ENCODE results near the gene PDC.

The PDC gene

DNA sequence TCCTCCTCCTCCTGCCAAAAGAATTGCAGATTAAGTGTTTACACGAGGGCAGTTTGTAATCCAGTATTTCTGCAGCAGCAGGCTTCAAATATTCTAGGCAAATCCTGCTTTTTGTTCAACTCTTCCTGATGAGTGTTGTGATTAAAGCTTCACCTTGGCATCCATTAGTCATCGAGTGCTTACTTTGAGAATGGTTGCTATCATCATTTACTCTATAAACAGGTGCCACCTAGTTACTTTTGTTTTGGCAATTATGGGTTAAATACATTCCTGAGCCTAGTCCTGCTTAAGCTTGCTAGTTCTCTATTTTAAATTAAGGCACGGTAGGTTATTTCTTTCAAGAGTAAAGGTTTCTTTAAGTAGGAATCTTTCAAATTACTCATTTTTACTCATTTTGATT is 20.3 kb downstream of the PDC start:
- Histone ChIP-seq H3K36me3 (0 out of 2 replicates have a peak, but pooled peaks cover 6% of the 10 kb centered on the region), H3K4me2 (no peak overlapping the region), H3K9ac (no peak overlapping the region), H3K4me3 (no peak overlapping the region), H3K9me3 (no peaks in the 10 kb centered on the region), H3K27ac (no peak overlapping the region), H3K27me3 (no peaks in the 10 kb centered on the region), H3K4me1 (no peaks in the 10 kb centered on the region), H4K20me1 (no peaks in the 10 kb centered on the region)
- no peak for TF ChIP-seq Cebpa-rat (IDR thresholded peaks at IDR 0.05)

DNA sequence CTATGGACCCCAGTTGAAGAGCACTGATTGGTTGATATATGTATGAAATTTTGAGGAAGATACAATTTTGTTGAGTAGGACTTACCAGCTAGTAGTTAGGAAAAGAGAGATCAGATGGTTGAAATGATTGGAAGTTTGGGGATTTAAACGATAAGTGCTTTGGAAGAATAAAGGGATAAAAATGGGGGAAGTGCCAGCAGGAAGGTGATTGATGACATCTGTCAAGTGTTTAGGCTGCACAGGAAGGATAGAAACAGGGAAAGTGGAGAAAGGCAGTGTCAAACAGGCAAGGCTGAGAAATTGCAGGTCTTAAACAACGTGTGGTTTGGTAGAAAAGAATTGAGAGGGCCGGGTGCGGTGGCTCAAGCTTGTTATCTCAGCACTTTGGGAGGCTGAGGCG is 22.3 kb downstream of the PDC start:
- H3K9me3 ChIP-seq, result no peaks in the 10 kb centered on the region
- no peak overlapping the region for H3K27ac ChIP-seq
- TF ChIP-seq Cebpa-rat (IDR thresholded peaks at IDR 0.05), result no peak
- 0 out of 2 replicates have a peak, but pooled peaks cover 6% of the 10 kb centered on the region for H3K36me3 ChIP-seq
- no peak overlapping the region for H3K9ac ChIP-seq
- H4K20me1 ChIP-seq, result no peaks in the 10 kb centered on the region
- no peaks in the 10 kb centered on the region for H3K4me1 ChIP-seq
- no peaks in the 10 kb centered on the region for H3K27me3 ChIP-seq
- no peak overlapping the region for H3K4me2 ChIP-seq
- H3K4me3 ChIP-seq, result no peak overlapping the region

GRCh38 chr1:186435336-186435735 is 25.6 kb downstream of the PDC start:
- Histone ChIP-seq H3K27ac (no peak overlapping the region), H3K4me2 (no peak overlapping the region), H3K4me1 (no peaks in the 10 kb centered on the region), H3K9ac (no peak overlapping the region), H3K4me3 (no peak overlapping the region), H3K36me3 (0 out of 2 replicates have a peak, but pooled peaks cover 6% of the 10 kb centered on the region), H3K27me3 (no peaks in the 10 kb centered on the region), H4K20me1 (no peaks in the 10 kb centered on the region), H3K9me3 (no peaks in the 10 kb centered on the region)
- TF ChIP-seq Cebpa-rat (IDR thresholded peaks at IDR 0.05), result no peak

DNA sequence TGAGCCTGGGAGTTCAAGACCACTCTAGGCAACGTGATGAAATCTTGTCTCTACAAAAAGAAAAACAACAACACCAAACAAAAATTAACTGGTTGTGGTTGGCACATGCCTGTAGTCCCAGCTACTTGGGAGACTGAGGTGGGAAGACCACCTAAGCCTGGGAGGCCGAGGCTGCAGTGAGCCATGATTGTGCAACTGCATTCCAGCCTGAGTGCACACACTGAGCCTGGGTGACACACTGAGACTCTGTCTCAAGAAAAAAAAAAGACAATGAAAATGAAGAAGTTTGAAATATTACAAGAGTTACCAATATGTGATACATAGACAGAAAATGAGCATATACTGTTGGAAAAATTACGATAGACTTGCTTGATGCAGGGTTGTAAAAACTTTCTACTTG is 31.9 kb downstream of the PDC start:
- Histone ChIP-seq H3K4me1 (no peaks in the 10 kb centered on the region), H3K9ac (no peak overlapping the region), H3K4me3 (no peak overlapping the region), H3K27ac (no peak overlapping the region), H4K20me1 (no peaks in the 10 kb centered on the region), H3K36me3 (peaks cover 13% of the 10 kb centered on the region; the same call in 1 of the 2 replicates), H3K9me3 (no peaks in the 10 kb centered on the region), H3K27me3 (no peaks in the 10 kb centered on the region), H3K4me2 (no peak overlapping the region)
- TF ChIP-seq Cebpa-rat (IDR thresholded peaks at IDR 0.05), result no peak

DNA sequence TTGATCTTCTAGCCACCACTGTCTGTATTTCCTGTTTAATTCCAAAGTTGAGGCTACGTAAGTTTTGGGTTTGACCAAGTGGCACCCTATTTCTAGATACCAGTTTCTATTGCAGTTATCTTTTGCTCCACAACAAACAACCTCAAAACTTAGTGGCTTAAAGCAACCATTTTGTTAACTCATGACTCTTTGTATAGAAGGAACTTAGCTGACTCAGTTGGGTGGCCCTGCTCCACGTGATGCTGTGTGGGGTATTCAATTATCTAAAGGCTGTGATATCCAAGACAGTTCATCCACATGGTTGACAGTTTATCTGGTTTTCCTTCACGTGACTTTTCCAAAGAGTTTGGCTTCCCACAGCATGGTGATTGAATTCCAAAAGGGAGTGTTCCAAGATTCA is 34.8 kb downstream of the PDC start:
- H3K9me3 ChIP-seq, result no peaks in the 10 kb centered on the region
- no peak overlapping the region for H3K4me3 ChIP-seq
- no peak overlapping the region for H3K27ac ChIP-seq
- H4K20me1 ChIP-seq, result no peaks in the 10 kb centered on the region
- no peak overlapping the region for H3K9ac ChIP-seq
- H3K27me3 ChIP-seq, result no peaks in the 10 kb centered on the region
- H3K4me1 ChIP-seq, result no peaks in the 10 kb centered on the region
- H3K4me2 ChIP-seq, result no peak overlapping the region
- TF ChIP-seq Cebpa-rat (IDR thresholded peaks at IDR 0.05), result no peak
- H3K36me3 ChIP-seq, result peaks cover 13% of the 10 kb centered on the region; the same call in 1 of the 2 replicates

- H3K4me2 ChIP-seq, result no peak overlapping the region
- no peaks in the 10 kb centered on the region for H3K9me3 ChIP-seq
- H3K9ac ChIP-seq, result no peak overlapping the region
- no peaks in the 10 kb centered on the region for H4K20me1 ChIP-seq
- peaks cover 23% of the 10 kb centered on the region for H3K36me3 ChIP-seq
- no peak overlapping the region for H3K4me3 ChIP-seq
- TF ChIP-seq Cebpa-rat (IDR thresholded peaks at IDR 0.05), result no peak
- H3K4me1 ChIP-seq, result no peaks in the 10 kb centered on the region
- no peaks in the 10 kb centered on the region for H3K27me3 ChIP-seq
- H3K27ac ChIP-seq, result no peak overlapping the region
Measured at GRCh38 chr1:186424539-186424938, 36.4 kb downstream of the PDC start.

GRCh38 chr1:186421446-186421845 is 39.5 kb downstream of the PDC start:
- H3K4me2 ChIP-seq, result no peak overlapping the region
- H3K4me1 ChIP-seq, result no peaks in the 10 kb centered on the region

GRCh38 chr1:186420923-186421322 is 40.0 kb downstream of the PDC start:
- H3K4me2 ChIP-seq, result no peak overlapping the region
- H4K20me1 ChIP-seq, result no peaks in the 10 kb centered on the region
- H3K9ac ChIP-seq, result no peak overlapping the region
- no peak for TF ChIP-seq Cebpa-rat (IDR thresholded peaks at IDR 0.05)
- no peak overlapping the region for H3K27ac ChIP-seq
- no peaks in the 10 kb centered on the region for H3K9me3 ChIP-seq
- no peak overlapping the region for H3K4me3 ChIP-seq
- no peaks in the 10 kb centered on the region for H3K27me3 ChIP-seq
- no peaks in the 10 kb centered on the region for H3K4me1 ChIP-seq
- peaks cover 43% of the 10 kb centered on the region for H3K36me3 ChIP-seq

More at GRCh38 chr1:186421446-186421845, 39.5 kb downstream of the PDC start:
- no peak for TF ChIP-seq Cebpa-rat (IDR thresholded peaks at IDR 0.05)
- Histone ChIP-seq H3K27ac (no peak overlapping the region), H3K9me3 (no peaks in the 10 kb centered on the region), H3K36me3 (peaks cover 42% of the 10 kb centered on the region), H3K9ac (no peak overlapping the region), H4K20me1 (no peaks in the 10 kb centered on the region), H3K27me3 (no peaks in the 10 kb centered on the region), H3K4me3 (no peak overlapping the region)

GRCh38 chr1:186420311-186420710 is 40.6 kb downstream of the PDC start:
- Histone ChIP-seq H3K27ac (no peak overlapping the region), H3K4me3 (no peak overlapping the region), H3K9me3 (no peaks in the 10 kb centered on the region), H3K9ac (no peak overlapping the region), H4K20me1 (no peaks in the 10 kb centered on the region), H3K27me3 (no peaks in the 10 kb centered on the region), H3K4me2 (no peak overlapping the region), H3K36me3 (peaks cover 46% of the 10 kb centered on the region), H3K4me1 (no peaks in the 10 kb centered on the region)
- no peak for TF ChIP-seq Cebpa-rat (IDR thresholded peaks at IDR 0.05)

DNA sequence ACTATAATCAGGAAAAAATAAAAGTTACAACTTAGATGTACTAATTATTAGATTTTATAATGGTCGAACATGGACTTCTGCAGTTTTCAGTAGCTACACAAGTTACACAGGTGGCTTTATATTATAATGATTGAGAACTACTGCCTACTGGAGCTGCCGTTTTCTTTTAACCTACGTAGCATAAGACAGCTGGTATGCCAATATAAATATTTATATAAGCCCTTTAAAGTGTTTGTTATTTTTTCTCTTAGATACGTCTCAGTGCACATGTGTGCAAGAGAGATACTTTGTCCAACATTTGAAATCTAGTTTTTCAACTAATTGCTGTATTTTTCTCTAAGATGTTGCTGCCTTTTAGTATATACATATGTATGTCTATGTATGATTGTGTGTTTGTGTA is 42.4 kb downstream of the PDC start:
- no peak overlapping the region for H3K27ac ChIP-seq
- no peak overlapping the region for H3K4me2 ChIP-seq
- no peak for TF ChIP-seq Cebpa-rat (IDR thresholded peaks at IDR 0.05)
- H4K20me1 ChIP-seq, result no peaks in the 10 kb centered on the region
- H3K4me1 ChIP-seq, result no peaks in the 10 kb centered on the region
- H3K4me3 ChIP-seq, result no peak overlapping the region
- H3K9ac ChIP-seq, result no peak overlapping the region
- no peaks in the 10 kb centered on the region for H3K9me3 ChIP-seq
- peaks cover 38% of the 10 kb centered on the region for H3K36me3 ChIP-seq
- H3K27me3 ChIP-seq, result no peaks in the 10 kb centered on the region

GRCh38 chr1:186413319-186413718 is 47.6 kb downstream of the PDC start:
- Histone ChIP-seq H3K27ac (no peak overlapping the region), H3K4me1 (no peaks in the 10 kb centered on the region), H3K9me3 (no peaks in the 10 kb centered on the region), H3K9ac (no peak overlapping the region), H3K4me3 (no peak overlapping the region), H3K4me2 (no peak overlapping the region), H4K20me1 (no peaks in the 10 kb centered on the region), H3K27me3 (no peaks in the 10 kb centered on the region), H3K36me3 (peaks cover 42% of the 10 kb centered on the region)
- TF ChIP-seq Cebpa-rat (IDR thresholded peaks at IDR 0.05), result no peak

Measured in BLaER1 (cell line).